H9 (cell line): ENCODE data around the gene CLMN. TPM values are rescaled to one million over a fixed set of nuclear protein-coding genes. Genes with fewer than 3 reads are reported as not detected.

Source experiments
- DNase-seq: peaks from one replicate; pipeline ENCODE4 v3.0.0-alpha.2; 2017
- H2AFZ ChIP-seq: one replicate; pipeline ENCODE4 v1.6.1; 2013; ENCODE audit warnings: mild to moderate bottlenecking, low read length, control low read depth, moderate library complexity
- H2AK5ac ChIP-seq: 2 replicates; pipeline ENCODE4 v1.6.1; 2013; ENCODE audit warnings: low read length, control low read depth, mixed read lengths; ENCODE audit not compliant: insufficient read length
- H2BK120ac ChIP-seq: one replicate; pipeline ENCODE4 v1.6.1; 2013; ENCODE audit warnings: low read depth, mild to moderate bottlenecking, low read length, control low read depth, inconsistent platforms; ENCODE audit not compliant: poor library complexity, severe bottlenecking
- H2BK12ac ChIP-seq: 2 replicates; pipeline ENCODE4 v1.6.1; 2013; ENCODE audit warnings: low read length, control low read depth, mixed read lengths, low read depth; ENCODE audit not compliant: insufficient read length
- H2BK15ac ChIP-seq: 2 replicates; pipeline ENCODE4 v1.6.1; 2013; ENCODE audit warnings: low read depth, low read length, control low read depth
- H2BK20ac ChIP-seq: one replicate; pipeline ENCODE4 v1.6.1; 2013; ENCODE audit warnings: low read depth, mild to moderate bottlenecking, low read length, control low read depth, inconsistent platforms; ENCODE audit not compliant: poor library complexity, severe bottlenecking
- H2BK5ac ChIP-seq: 2 replicates; pipeline ENCODE4 v1.6.1; 2013; ENCODE audit warnings: low read length, control low read depth, mixed read lengths; ENCODE audit not compliant: insufficient read length
- H3K14ac ChIP-seq: 2 replicates; pipeline ENCODE4 v1.6.1; 2013; ENCODE audit warnings: low read length, control low read depth; ENCODE audit not compliant: insufficient read depth
- H3K18ac ChIP-seq: 2 replicates; pipeline ENCODE4 v1.6.1; 2013; ENCODE audit warnings: low read depth, mild to moderate bottlenecking, mixed read lengths, low read length, control low read depth; ENCODE audit not compliant: insufficient read length
- H3K23ac ChIP-seq: 2 replicates; pipeline ENCODE4 v1.6.1; 2013; ENCODE audit warnings: low read length, control low read depth, mixed read lengths, low read depth; ENCODE audit not compliant: insufficient read length
- H3K23me2 ChIP-seq: 2 replicates; pipeline ENCODE4 v1.6.1; 2013; ENCODE audit warnings: low read depth, mild to moderate bottlenecking, mixed read lengths, low read length, control low read depth; ENCODE audit not compliant: insufficient read length, poor library complexity, severe bottlenecking
- H3K27ac ChIP-seq: 2 replicates; pipeline ENCODE4 v1.5.1; 2013; ENCODE audit warnings: low read length, control low read depth, mixed read lengths, low read depth; ENCODE audit not compliant: insufficient read length
- H3K27me3 ChIP-seq: 2 replicates; pipeline ENCODE4 v1.6.1; 2013; ENCODE audit warnings: low read length, control low read depth, inconsistent platforms; ENCODE audit not compliant: insufficient read depth
- H3K4ac ChIP-seq: 2 replicates; pipeline ENCODE4 v1.6.1; 2013; ENCODE audit warnings: low read depth, mild to moderate bottlenecking, control low read depth, inconsistent platforms, low read length, moderate library complexity
- H3K4me1 ChIP-seq: 2 replicates; pipeline ENCODE4 v1.6.1; 2013; ENCODE audit warnings: low read length, control low read depth, inconsistent platforms; ENCODE audit not compliant: insufficient read depth
- H3K4me2 ChIP-seq: 2 replicates; pipeline ENCODE4 v1.6.1; 2013; ENCODE audit warnings: low read length, control low read depth, mixed read lengths; ENCODE audit not compliant: insufficient read length, insufficient read depth
- H3K56ac ChIP-seq: 2 replicates; pipeline ENCODE4 v1.6.1; 2013; ENCODE audit warnings: low read depth, mild to moderate bottlenecking, mixed read lengths, low read length, control low read depth; ENCODE audit not compliant: insufficient read length
- H3K79me1 ChIP-seq: 2 replicates; pipeline ENCODE4 v1.6.1; 2013; ENCODE audit warnings: low read depth, mild to moderate bottlenecking, moderate library complexity, low read length, control low read depth, inconsistent platforms; ENCODE audit not compliant: insufficient read depth, poor library complexity, severe bottlenecking
- H3K79me2 ChIP-seq: 2 replicates; pipeline ENCODE4 v1.6.1; 2013; ENCODE audit warnings: low read length, control low read depth, inconsistent platforms; ENCODE audit not compliant: insufficient read depth
- H3K9ac ChIP-seq: 2 replicates; pipeline ENCODE4 v1.6.1; 2013; ENCODE audit warnings: low read length, control low read depth, mixed read lengths; ENCODE audit not compliant: insufficient read length; ENCODE audit errors: extremely low read depth
- H3K9me3 ChIP-seq: one replicate; pipeline ENCODE4 v1.6.1; 2013; ENCODE audit warnings: low read depth, low read length, inconsistent platforms; ENCODE audit not compliant: control insufficient read depth
- H3T11ph ChIP-seq: one replicate; pipeline ENCODE4 v1.6.1; 2013; ENCODE audit warnings: mild to moderate bottlenecking, low read length, control low read depth, inconsistent platforms
- H4K20me1 ChIP-seq: one replicate; pipeline ENCODE4 v1.6.1; 2013; ENCODE audit not compliant: control insufficient read depth, insufficient read length, insufficient read depth
- H4K5ac ChIP-seq: 2 replicates; pipeline ENCODE4 v1.6.1; 2013; ENCODE audit warnings: low read depth, mild to moderate bottlenecking, mixed read lengths, low read length, control low read depth; ENCODE audit not compliant: insufficient read length
- H4K8ac ChIP-seq: replicated peaks from 2 replicates; pipeline ENCODE4 v1.6.1; 2013; ENCODE audit warnings: low read length, control low read depth, mixed read lengths, low read depth; ENCODE audit not compliant: insufficient read length
- H4K91ac ChIP-seq: 2 replicates; pipeline ENCODE4 v1.6.1; 2013; ENCODE audit warnings: low read depth, mild to moderate bottlenecking, moderate library complexity, mixed read lengths, low read length, control low read depth; ENCODE audit not compliant: insufficient read length
- H3K27ac Mint-ChIP-seq, 3 experiments: 2 replicates in 2 of 3; 3 replicates in 1 of 3; pipeline ENCODE4 v1.8.0; 2020 to 2021; ENCODE audit warnings: mixed read lengths in 3 of 3, mild to moderate bottlenecking in 1 of 3, moderate library complexity in 1 of 3
- H3K27me3 Mint-ChIP-seq: 2 replicates; pipeline ENCODE4 v1.8.0; 2021; ENCODE audit warnings: low read depth, mild to moderate bottlenecking, moderate library complexity, mixed read lengths
- H3K36me3 Mint-ChIP-seq, 3 experiments: 2 replicates in 2 of 3; 3 replicates in 1 of 3; pipeline ENCODE4 v1.8.0; 2020 to 2021; ENCODE audit warnings: low read depth in 3 of 3, mixed read lengths in 3 of 3; ENCODE audit not compliant: insufficient read depth in 1 of 3
- H3K4me1 Mint-ChIP-seq, 2 experiments: 2 replicates each; pipeline ENCODE4 v1.8.0; 2020; ENCODE audit warnings: mixed read lengths in 2 of 2
- H3K4me3 Mint-ChIP-seq, 2 experiments: 2 replicates in 1 of 2; 3 replicates in 1 of 2; pipeline ENCODE4 v1.8.0; 2020 to 2021; ENCODE audit warnings: mild to moderate bottlenecking in 2 of 2, mixed read lengths in 2 of 2, moderate library complexity in 1 of 2
- H3K9me3 Mint-ChIP-seq, 2 experiments: 2 replicates in 1 of 2; 3 replicates in 1 of 2; pipeline ENCODE4 v1.8.0; 2020; ENCODE audit warnings: mild to moderate bottlenecking in 2 of 2, mixed read lengths in 2 of 2, moderate library complexity in 1 of 2
- WGBS: extraction: QIAGEN DNeasy Blood & Tissue Kit; methylation state at CpG from one replicate; pipeline ENCODE4 v1.1.7; 2013; ENCODE audit warnings: missing lambda C conversion rate, low lambda C conversion rate, mixed read lengths; ENCODE audit not compliant: insufficient read length; ENCODE audit errors: extremely low coverage; 5-methylcytosine and 5-hydroxymethylcytosine counted together
- total RNA-seq: library from RNA; stranded (reverse); gene quantifications from 2 replicates; pipeline ENCODE4 v1.2.1, GENCODE V29; 2021
- TF ChIP-seq, protein P1 (sequence below): fragments of 200-600 bp; sonication (generic); conservative IDR thresholded peaks from 3 replicates; pipeline ENCODE4 v1.8.0; 2021; ENCODE audit warnings: antibody characterized with exemption, mild to moderate bottlenecking

CLMN gene
- total RNA-seq, 1 experiment from 2014 or later, result 7.6 TPM

DNA sequence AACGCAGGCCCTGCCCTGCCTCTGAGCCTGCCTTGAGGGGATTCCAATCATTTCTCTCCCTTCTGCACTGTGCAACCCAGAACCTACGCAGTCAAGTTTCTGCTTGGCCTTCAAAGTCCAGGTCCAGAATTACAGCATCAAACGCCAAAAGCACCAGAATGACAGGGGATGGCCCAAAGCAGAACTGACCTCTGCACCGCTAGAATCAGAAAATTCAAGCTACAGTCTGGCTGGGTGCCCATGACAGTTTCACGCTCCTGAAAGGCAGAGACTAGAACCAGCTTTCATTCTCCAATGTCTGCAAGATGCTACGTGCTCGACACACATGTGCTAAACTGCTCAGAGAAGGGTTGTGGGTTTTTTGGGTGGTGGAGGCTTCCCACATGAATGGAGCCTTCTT is 4.1 kb downstream of the CLMN start:
- peaks cover 3% of the 10 kb centered on the region for H3K23me2 ChIP-seq
- H3K27ac Mint-ChIP-seq, result no peak overlapping the region
- no peak overlapping the region for H3K9ac ChIP-seq
- no peaks in the 10 kb centered on the region for H4K20me1 ChIP-seq
- H3K56ac ChIP-seq, result no peak overlapping the region
- no peaks in the 10 kb centered on the region for H3K9me3 Mint-ChIP-seq
- no peak overlapping the region for H3K4me3 Mint-ChIP-seq
- no peak for DNase-seq
- no peak overlapping the region for H4K91ac ChIP-seq
- no peak overlapping the region for H2AFZ ChIP-seq
- no peak overlapping the region for H3T11ph ChIP-seq
- no peak overlapping the region for H2AK5ac ChIP-seq
- H3K23ac ChIP-seq, result no peak overlapping the region
- H3K9me3 ChIP-seq, result no peaks in the 10 kb centered on the region
- H4K5ac ChIP-seq, result no peak overlapping the region
- H3K4me1 ChIP-seq, result no peaks in the 10 kb centered on the region; the same call in 1 of the 2 replicates
- peaks cover 40% of the 10 kb centered on the region for H3K27me3 Mint-ChIP-seq
- H3K36me3 Mint-ChIP-seq, result no peaks in the 10 kb centered on the region
- peaks cover 19 to 24% of the 10 kb centered on the region in 2 experiments for H3K4me1 Mint-ChIP-seq
- no peak overlapping the region for H2BK15ac ChIP-seq
- H3K4ac ChIP-seq, result no peak overlapping the region
- no CpG with 5 or more reads among the region's 7 CpGs for WGBS
- no peak overlapping the region for H4K8ac ChIP-seq
- no peak overlapping the region for H2BK12ac ChIP-seq
- H3K79me1 ChIP-seq, result no peaks in the 10 kb centered on the region
- H3K79me2 ChIP-seq, result no peaks in the 10 kb centered on the region
- no peak overlapping the region for H3K18ac ChIP-seq
- no peak overlapping the region for H2BK20ac ChIP-seq
- no peak overlapping the region for H3K27ac ChIP-seq
- H3K27me3 ChIP-seq, result peaks cover 5% of the 10 kb centered on the region; the same call in 1 of the 2 replicates
- no peak overlapping the region for H2BK5ac ChIP-seq
- no peak overlapping the region for H3K4me2 ChIP-seq
- H3K14ac ChIP-seq, result no peak overlapping the region
- TF ChIP-seq, protein P1, sequence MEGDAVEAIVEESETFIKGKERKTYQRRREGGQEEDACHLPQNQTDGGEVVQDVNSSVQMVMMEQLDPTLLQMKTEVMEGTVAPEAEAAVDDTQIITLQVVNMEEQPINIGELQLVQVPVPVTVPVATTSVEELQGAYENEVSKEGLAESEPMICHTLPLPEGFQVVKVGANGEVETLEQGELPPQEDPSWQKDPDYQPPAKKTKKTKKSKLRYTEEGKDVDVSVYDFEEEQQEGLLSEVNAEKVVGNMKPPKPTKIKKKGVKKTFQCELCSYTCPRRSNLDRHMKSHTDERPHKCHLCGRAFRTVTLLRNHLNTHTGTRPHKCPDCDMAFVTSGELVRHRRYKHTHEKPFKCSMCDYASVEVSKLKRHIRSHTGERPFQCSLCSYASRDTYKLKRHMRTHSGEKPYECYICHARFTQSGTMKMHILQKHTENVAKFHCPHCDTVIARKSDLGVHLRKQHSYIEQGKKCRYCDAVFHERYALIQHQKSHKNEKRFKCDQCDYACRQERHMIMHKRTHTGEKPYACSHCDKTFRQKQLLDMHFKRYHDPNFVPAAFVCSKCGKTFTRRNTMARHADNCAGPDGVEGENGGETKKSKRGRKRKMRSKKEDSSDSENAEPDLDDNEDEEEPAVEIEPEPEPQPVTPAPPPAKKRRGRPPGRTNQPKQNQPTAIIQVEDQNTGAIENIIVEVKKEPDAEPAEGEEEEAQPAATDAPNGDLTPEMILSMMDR, result no peak
- H2BK120ac ChIP-seq, result no peak overlapping the region
